Islet precursor cell (in vitro differentiated cells): Measurements from ENCODE around the gene GALNT12.

Experiments
- DNase-seq: peaks from one replicate; pipeline ENCODE4 v3.0.0-alpha.2; 2018

The GALNT12 gene

GRCh38 chr9:98805506-98806272 is 1.8 kb upstream of the GALNT12 start:
- no peak for DNase-seq

- no peak for DNase-seq
Measured at GRCh38 chr9:98806394-98807035, 955 bp upstream of the GALNT12 start.

GRCh38 chr9:98807814-98808195 is 335 bp downstream of the GALNT12 start:
- DNase-seq, result no peak

DNA sequence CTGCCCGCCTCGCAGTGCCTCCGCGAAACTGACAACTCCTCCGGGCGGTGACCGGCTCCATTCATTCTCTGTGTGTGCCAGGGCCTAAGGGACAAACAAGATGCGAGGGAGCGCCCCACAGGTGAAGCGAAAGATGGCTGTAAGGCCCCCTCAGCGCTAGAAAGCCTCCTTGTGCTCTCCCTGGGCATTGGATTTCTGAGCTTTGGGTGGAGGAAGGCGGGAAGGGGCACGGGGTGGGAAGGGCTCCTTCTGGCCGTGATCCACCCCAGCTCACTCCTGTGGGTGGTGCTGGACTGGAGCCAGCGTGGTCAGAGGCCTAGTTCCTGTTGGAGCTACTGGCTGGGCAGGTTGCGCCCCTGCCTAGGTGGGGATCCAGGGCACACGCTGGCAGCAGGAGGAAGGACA is 943 bp downstream of the GALNT12 start:
- DNase-seq, result no peak

DNA sequence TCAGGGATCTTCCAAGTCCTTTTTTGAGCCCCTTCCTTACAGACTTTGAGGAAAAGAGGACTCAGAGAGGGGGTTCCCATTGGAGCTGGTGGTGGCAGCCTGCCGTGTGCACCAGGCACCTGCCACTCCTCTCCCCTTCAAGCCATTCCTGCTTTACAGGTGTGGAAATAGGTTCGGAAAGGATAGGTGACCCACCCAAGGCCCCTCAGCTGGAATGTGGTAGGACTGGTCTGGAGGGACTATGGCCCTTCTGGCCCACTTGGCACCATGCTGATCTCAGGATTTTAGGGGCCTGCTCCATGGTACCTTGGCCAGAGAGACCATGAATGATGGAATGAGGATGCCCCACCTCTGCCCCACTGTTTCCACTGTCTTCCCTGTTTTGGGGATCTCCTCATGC is 1.4 kb downstream of the GALNT12 start:
- DNase-seq, result peak; percentile 43

GRCh38 chr9:98809311-98810101 is 2.0 kb downstream of the GALNT12 start:
- DNase-seq, result no peak

DNA sequence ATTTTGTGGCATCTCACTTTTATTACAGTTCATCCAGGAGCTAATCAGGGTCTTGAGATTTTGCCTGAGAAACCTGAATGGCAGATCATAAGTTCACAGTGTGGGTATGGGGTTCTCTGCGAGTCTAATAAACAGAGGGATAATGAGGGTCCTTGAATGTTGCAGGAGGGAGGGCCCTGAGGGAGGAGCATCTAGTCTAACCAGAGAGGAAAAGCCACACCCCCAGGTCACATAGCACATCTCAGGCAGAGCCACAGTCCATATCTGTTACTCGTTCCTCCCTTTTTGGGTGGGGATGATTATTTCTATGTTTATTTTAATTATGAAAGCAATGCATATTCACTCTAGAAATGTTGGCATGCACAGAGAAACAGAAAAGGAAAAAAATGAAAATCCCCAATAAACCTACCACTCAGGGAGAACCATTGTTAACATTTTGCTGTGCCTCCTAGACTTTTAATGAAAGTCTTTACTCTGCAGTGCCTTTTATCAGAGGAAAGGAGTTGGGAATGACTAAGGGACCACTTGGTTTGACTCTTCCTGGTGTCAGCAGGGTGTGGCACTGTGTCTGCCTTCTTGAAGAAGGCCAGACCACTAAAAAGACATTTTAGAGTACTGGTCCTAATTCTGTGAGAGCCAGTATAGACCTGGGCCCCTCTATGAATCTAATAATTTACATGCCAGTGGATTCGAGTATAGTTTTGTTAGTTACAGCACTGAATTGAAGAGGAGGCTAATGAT is 2.8 kb downstream of the GALNT12 start:
- no peak for DNase-seq

- DNase-seq, result no peak
Measured at GRCh38 chr9:98811051-98811650, 3.7 kb downstream of the GALNT12 start.

DNA sequence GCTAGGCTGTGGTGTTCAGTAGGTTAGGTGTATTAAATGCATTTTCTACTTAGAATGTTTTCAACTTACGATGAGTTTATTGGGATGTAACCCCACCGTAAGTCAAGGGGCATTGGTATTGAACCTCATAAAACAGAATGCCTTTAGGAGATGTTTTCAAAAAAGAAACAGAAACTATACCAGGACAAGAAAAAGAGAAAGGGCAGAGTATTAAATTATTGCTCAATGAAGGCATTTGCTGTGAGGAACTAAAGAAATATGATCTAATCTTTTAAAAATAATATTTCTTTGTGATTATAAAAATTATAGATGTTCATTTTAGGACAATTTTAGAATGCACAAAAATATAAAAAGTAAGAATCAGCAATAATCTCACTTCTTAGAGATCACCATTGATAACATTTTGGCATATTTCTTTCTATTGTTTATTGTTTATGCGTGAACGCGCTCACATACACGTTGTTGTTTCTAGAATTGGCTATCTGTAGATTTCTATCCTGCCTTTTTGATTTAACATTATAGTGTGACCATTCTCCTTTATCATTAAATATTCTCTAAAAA is 8.0 kb downstream of the GALNT12 start:
- DNase-seq, result no peak

DNA sequence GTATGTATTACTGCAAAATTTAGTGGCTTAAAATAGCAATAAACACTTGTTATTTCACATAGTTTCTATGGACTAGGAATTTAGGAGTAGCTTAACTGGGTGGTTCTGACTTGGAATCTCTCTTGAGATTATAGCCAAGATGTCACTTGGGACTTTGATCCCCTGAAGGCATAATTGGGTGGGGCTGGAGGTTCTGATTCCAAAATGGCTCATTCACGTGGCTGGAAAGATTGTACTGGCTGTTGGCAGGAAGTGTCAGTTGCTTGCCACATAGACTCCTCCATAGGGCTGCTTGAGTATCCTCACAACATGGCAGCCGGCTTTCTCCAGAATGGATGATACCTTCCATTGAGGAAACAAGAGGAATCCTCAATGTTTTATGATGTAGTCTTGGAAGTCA is 11.3 kb downstream of the GALNT12 start:
- no peak for DNase-seq

GRCh38 chr9:98819231-98819630 is 11.8 kb downstream of the GALNT12 start:
- no peak for DNase-seq

- no peak for DNase-seq
Measured at GRCh38 chr9:98821831-98822230, 14.4 kb downstream of the GALNT12 start.

- DNase-seq, result no peak
Measured at GRCh38 chr9:98822661-98823060, 15.2 kb downstream of the GALNT12 start.

DNA sequence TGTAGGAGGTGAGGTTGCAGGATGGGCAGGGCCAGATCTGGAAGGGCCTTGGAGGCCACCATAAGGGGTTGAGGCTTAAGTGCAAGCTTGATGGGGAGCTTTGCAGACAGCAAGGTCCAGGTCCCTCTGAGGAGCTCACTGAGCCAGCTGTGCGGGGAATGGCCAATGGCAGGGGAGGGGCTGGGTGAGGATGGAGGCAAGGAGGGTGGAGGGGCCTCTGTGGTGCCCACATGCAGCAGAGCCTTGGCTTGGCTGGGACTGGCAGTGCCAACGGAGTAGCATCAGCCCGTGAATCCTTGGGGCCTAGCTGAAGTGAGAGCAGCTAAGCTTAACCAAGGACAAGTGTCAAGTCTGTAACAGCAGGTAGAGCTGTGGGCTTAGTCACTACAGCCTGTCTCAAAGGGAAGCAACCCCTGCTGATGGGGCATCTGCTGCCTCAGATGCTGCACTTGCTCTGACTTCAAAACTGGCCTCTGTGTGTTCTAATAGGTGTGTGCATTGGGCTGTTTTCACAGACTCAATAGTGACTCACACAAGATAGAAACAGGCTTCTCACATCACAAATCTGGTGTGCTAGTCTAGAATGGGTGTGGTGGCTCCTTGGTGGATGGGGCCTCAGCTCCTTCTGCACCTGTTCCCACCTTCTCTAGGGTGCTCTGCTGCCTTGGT is 16.3 kb downstream of the GALNT12 start:
- no peak for DNase-seq

GRCh38 chr9:98825414-98825813 is 17.9 kb downstream of the GALNT12 start:
- no peak for DNase-seq

DNA sequence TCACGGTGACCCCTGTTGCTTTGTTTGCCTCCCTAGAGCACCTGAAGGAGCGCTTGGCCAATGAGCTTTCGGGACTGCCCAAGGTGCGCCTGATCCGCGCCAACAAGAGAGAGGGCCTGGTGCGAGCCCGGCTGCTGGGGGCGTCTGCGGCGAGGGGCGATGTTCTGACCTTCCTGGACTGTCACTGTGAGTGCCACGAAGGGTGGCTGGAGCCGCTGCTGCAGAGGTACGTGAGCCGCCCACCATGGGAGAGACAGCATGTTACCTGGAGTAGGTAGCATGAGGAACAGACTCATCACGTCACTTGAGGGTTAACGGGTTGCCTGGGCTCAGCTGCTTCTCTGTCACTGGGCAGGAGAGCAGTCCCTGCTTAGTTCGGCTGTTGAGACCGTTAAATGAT is 19.2 kb downstream of the GALNT12 start:
- no peak for DNase-seq

DNA sequence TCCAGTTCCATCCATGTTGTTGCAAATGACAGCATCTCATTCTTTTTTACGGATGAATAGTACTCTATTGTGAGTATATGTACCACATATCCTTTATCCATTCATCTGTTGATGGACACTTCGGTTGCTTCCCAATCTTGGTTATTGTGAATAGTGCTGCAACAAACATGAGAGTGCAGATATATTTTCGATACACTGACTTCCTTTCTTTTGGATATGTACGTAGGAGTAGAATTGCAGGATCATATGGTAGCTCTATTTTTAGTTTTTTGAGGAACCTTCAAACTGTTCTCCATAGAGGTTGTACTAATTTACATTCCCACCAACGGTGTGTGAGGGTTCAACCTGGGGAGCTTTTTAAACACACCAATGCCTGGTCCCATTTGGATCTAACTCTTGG is 22.3 kb downstream of the GALNT12 start:
- DNase-seq, result no peak

- no peak for DNase-seq
Measured at GRCh38 chr9:98830554-98830953, 23.1 kb downstream of the GALNT12 start.

GRCh38 chr9:98831696-98832095 is 24.2 kb downstream of the GALNT12 start:
- DNase-seq, result no peak

GRCh38 chr9:98832768-98833089 is 25.3 kb downstream of the GALNT12 start:
- DNase-seq, result no peak

- no peak for DNase-seq
Measured at GRCh38 chr9:98833090-98833956, 25.9 kb downstream of the GALNT12 start.
